Upper lobe of left lung (tissue), 4 donors: ENCODE data around the gene C14orf119.

Source experiments
- CTCF ChIP-seq, 6 experiments: fragments of 450-650 bp in 4 of 6; fragments of 200-600 bp in 2 of 6; sonication (generic) in 2 of 6; IDR thresholded peaks; one replicate each; pipeline ENCODE4 v1.5.1; 2016 to 2019; ENCODE audit warnings: antibody characterized with exemption in 6 of 6
- EP300 ChIP-seq, 4 donors: sonication (generic); formaldehyde crosslinking; IDR thresholded peaks; one replicate each; pipeline ENCODE4 v1.5.1; 2017; ENCODE audit warnings: antibody characterized with exemption in 4 of 4, control low read depth in 2 of 4

GRCh38 chr14:23055621-23056144 is 39.6 kb upstream of the C14orf119 start:
- TF ChIP-seq CTCF (IDR thresholded peaks at IDR 0.05) (no peak), EP300 (IDR thresholded peaks at IDR 0.05) (no peak)
